Muscle layer of duodenum (tissue), 2 donors: Measurements from ENCODE around the gene CDC34.

Experiments
- H3K27ac ChIP-seq: one replicate; pipeline ENCODE4 v1.7.0; 2013; ENCODE audit warnings: mild to moderate bottlenecking, low read length
- H3K27me3 ChIP-seq: one replicate; pipeline ENCODE4 v1.7.0; 2013; ENCODE audit warnings: low read depth, mild to moderate bottlenecking, control low read depth, low read length
- H3K36me3 ChIP-seq, 2 donors: one replicate each; pipeline ENCODE4 v1.7.0; 2013; ENCODE audit warnings: low read length in 2 of 2, control low read depth in 1 of 2, mild to moderate bottlenecking in 1 of 2; ENCODE audit not compliant: insufficient read depth in 2 of 2, control insufficient read depth in 1 of 2
- H3K4me1 ChIP-seq, 2 donors: one replicate each; pipeline ENCODE4 v1.7.0; 2013; ENCODE audit warnings: low read length in 2 of 2, mild to moderate bottlenecking in 2 of 2, control low read depth in 1 of 2, moderate library complexity in 1 of 2; ENCODE audit not compliant: insufficient read depth in 2 of 2, control insufficient read depth in 1 of 2
- H3K4me3 ChIP-seq, 2 donors: one replicate each; pipeline ENCODE4 v1.7.0; 2013; ENCODE audit warnings: low read length in 2 of 2, low read depth in 1 of 2, mild to moderate bottlenecking in 1 of 2
- H3K9me3 ChIP-seq, 2 donors: one replicate each; pipeline ENCODE4 v1.7.0; 2013; ENCODE audit warnings: low read length in 2 of 2, control low read depth in 1 of 2, mild to moderate bottlenecking in 1 of 2; ENCODE audit not compliant: control insufficient read depth in 1 of 2
- donor health status: healthy.

The CDC34 gene

GRCh38 chr19:498977-499623 is 32.5 kb upstream of the CDC34 start:
- Histone ChIP-seq H3K4me1 (peaks cover 0 to 19% of the 10 kb centered on the region in 2 donors), H3K4me3 (no peak overlapping the region), H3K9me3 (no peaks in the 10 kb centered on the region), H3K27ac (no peak overlapping the region), H3K36me3 (no peaks in the 10 kb centered on the region), H3K27me3 (peaks cover 14% of the 10 kb centered on the region)

GRCh38 chr19:501646-502045 is 29.9 kb upstream of the CDC34 start:
- Histone ChIP-seq H3K36me3 (no peaks in the 10 kb centered on the region), H3K9me3 (no peaks in the 10 kb centered on the region), H3K27me3 (peaks cover 14% of the 10 kb centered on the region), H3K4me3 (no peak overlapping the region), H3K4me1 (peaks cover 0 to 17% of the 10 kb centered on the region in 2 donors), H3K27ac (no peak overlapping the region)

GRCh38 chr19:504616-505015 is 26.9 kb upstream of the CDC34 start:
- Histone ChIP-seq H3K36me3 (peaks cover 0 to 3% of the 10 kb centered on the region in 2 donors), H3K9me3 (no peaks in the 10 kb centered on the region), H3K4me3 (no peak overlapping the region), H3K27me3 (no peaks in the 10 kb centered on the region), H3K4me1 (peaks cover 0 to 17% of the 10 kb centered on the region in 2 donors), H3K27ac (no peak overlapping the region)

- Histone ChIP-seq H3K4me3 (peak overlapping the region; percentile 79 to 99), H3K27me3 (no peaks in the 10 kb centered on the region), H3K36me3 (peaks cover 0 to 6% of the 10 kb centered on the region in 2 donors), H3K4me1 (peaks cover 0 to 32% of the 10 kb centered on the region in 2 donors), H3K9me3 (no peaks in the 10 kb centered on the region), H3K27ac (peak overlapping the region; percentile 91)
Measured at GRCh38 chr19:506404-507285, 24.9 kb upstream of the CDC34 start.

- Histone ChIP-seq H3K36me3 (peaks cover 0 to 6% of the 10 kb centered on the region in 2 donors), H3K27me3 (no peaks in the 10 kb centered on the region), H3K27ac (peak within 1 kb of the TSS; percentile 91), H3K4me1 (peaks cover 0 to 34% of the 10 kb centered on the region in 2 donors), H3K4me3 (peak within 1 kb of the TSS; percentile 79 to 99), H3K9me3 (no peaks in the 10 kb centered on the region)
Measured at GRCh38 chr19:507286-508203, 24.0 kb upstream of the CDC34 start, which contains the start of gene TPGS1. Gene TPGS1 (plus strand): TSS chr19:507497. CDS start chr19:507507, 10 bp downstream.

- Histone ChIP-seq H3K9me3 (no peaks in the 10 kb centered on the region), H3K4me3 (peak overlapping the region; percentile 79 to 99), H3K27me3 (no peaks in the 10 kb centered on the region), H3K4me1 (peaks cover 0 to 40% of the 10 kb centered on the region in 2 donors), H3K27ac (no peak overlapping the region), H3K36me3 (peaks cover 0 to 6% of the 10 kb centered on the region in 2 donors)
Measured at GRCh38 chr19:508204-509150, 23.1 kb upstream of the CDC34 start.

GRCh38 chr19:510606-511100 is 20.9 kb upstream of the CDC34 start:
- H3K9me3 ChIP-seq = no peaks in the 10 kb centered on the region
- peak overlapping the region; percentile 79 for H3K27ac ChIP-seq
- peaks cover 0 to 40% of the 10 kb centered on the region in 2 donors for H3K4me1 ChIP-seq
- peaks cover 0 to 6% of the 10 kb centered on the region in 2 donors for H3K36me3 ChIP-seq
- H3K27me3 ChIP-seq = no peaks in the 10 kb centered on the region
- H3K4me3 ChIP-seq = peak overlapping the region; percentile 29 to 30

- Histone ChIP-seq H3K27me3 (no peaks in the 10 kb centered on the region), H3K27ac (peak overlapping the region; percentile 79), H3K4me3 (peak overlapping the region; percentile 29 to 30)
Measured at GRCh38 chr19:511101-511851, 20.3 kb upstream of the CDC34 start.

GRCh38 chr19:512547-513365 is 18.8 kb upstream of the CDC34 start:
- Histone ChIP-seq H3K4me1 (peaks cover 0 to 36% of the 10 kb centered on the region in 2 donors), H3K27ac (no peak overlapping the region)

More at GRCh38 chr19:511101-511851, 20.3 kb upstream of the CDC34 start:
- peaks cover 0 to 6% of the 10 kb centered on the region in 2 donors for H3K36me3 ChIP-seq
- peaks cover 0 to 38% of the 10 kb centered on the region in 2 donors for H3K4me1 ChIP-seq
- no peaks in the 10 kb centered on the region for H3K9me3 ChIP-seq

More at GRCh38 chr19:512547-513365, 18.8 kb upstream of the CDC34 start:
- H3K36me3 ChIP-seq = peaks cover 0 to 6% of the 10 kb centered on the region in 2 donors
- H3K9me3 ChIP-seq = no peaks in the 10 kb centered on the region
- H3K4me3 ChIP-seq = no peak overlapping the region
- no peaks in the 10 kb centered on the region for H3K27me3 ChIP-seq
